ENCODE measurements around the gene SOHLH1. TPM values are rescaled to one million over a fixed set of nuclear protein-coding genes. Genes with fewer than 3 reads are reported as not detected.

The SOHLH1 gene
- total RNA-seq, 1 donor from 2014 or later: not detected

- Mint-ChIP-seq H3K9me3 (no peaks in the 10 kb centered on the region), H3K4me3 (no peak overlapping the region), H3K27ac (no peak overlapping the region), H3K4me1 (no peaks in the 10 kb centered on the region), H3K36me3 (no peaks in the 10 kb centered on the region), H3K27me3 (ENCODE audit: low read depth) (peaks cover 26% of the 10 kb centered on the region)
- TF ChIP-seq, protein P1, sequence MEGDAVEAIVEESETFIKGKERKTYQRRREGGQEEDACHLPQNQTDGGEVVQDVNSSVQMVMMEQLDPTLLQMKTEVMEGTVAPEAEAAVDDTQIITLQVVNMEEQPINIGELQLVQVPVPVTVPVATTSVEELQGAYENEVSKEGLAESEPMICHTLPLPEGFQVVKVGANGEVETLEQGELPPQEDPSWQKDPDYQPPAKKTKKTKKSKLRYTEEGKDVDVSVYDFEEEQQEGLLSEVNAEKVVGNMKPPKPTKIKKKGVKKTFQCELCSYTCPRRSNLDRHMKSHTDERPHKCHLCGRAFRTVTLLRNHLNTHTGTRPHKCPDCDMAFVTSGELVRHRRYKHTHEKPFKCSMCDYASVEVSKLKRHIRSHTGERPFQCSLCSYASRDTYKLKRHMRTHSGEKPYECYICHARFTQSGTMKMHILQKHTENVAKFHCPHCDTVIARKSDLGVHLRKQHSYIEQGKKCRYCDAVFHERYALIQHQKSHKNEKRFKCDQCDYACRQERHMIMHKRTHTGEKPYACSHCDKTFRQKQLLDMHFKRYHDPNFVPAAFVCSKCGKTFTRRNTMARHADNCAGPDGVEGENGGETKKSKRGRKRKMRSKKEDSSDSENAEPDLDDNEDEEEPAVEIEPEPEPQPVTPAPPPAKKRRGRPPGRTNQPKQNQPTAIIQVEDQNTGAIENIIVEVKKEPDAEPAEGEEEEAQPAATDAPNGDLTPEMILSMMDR (IDR thresholded peaks at IDR 0.05; ENCODE audit: unreplicated experiment): no peak
- no peak for DNase-seq (ENCODE audit: low spot score in 2 of 2, unreplicated experiment in 2 of 2)
These were observed 8.3 kb downstream of the SOHLH1 start for GRCh38 chr9:135690836-135691570.

DNA sequence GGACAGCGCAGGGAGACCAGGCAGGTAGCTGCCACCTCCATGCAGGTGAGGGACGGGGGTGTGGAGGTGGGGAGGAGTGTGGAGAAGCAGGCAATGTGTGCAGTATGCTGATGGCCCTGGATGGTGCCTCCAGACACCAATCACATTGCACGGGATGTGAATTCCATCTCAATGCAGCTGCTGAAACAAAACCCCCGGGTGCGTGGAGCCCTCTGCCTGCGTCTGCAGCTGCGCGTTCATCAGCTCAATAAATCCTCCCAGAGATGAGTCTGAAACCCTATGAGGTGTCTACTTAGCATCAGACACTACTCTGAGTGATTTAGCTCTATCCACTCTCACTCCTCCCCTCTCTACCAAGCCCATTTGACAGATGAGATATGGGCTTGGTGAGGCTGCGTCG lies 10.3 kb downstream of the SOHLH1 start:
- no peak overlapping the region for H3K4me3 Mint-ChIP-seq
- no peak overlapping the region for H3K27ac Mint-ChIP-seq
- no peaks in the 10 kb centered on the region for H3K9me3 Mint-ChIP-seq
- no peaks in the 10 kb centered on the region for H3K4me1 Mint-ChIP-seq
- TF ChIP-seq, protein P1 (IDR thresholded peaks at IDR 0.05; ENCODE audit: unreplicated experiment): no peak
- H3K27me3 Mint-ChIP-seq (ENCODE audit: low read depth): peaks cover 27% of the 10 kb centered on the region
- no peak for DNase-seq (ENCODE audit: low spot score in 2 of 2, unreplicated experiment in 2 of 2)
- no peaks in the 10 kb centered on the region for H3K36me3 Mint-ChIP-seq

- Mint-ChIP-seq H3K9me3 (no peaks in the 10 kb centered on the region), H3K27ac (no peak overlapping the region)
These were observed 12.1 kb downstream of the SOHLH1 start for GRCh38 chr9:135687216-135687615.

GRCh38 chr9:135684691-135685090 lies 14.6 kb downstream of the SOHLH1 start:
- H3K36me3 Mint-ChIP-seq: no peaks in the 10 kb centered on the region
- DNase-seq (ENCODE audit: low spot score in 2 of 2, unreplicated experiment in 2 of 2): no peak
- peaks cover 27% of the 10 kb centered on the region for H3K27me3 Mint-ChIP-seq (ENCODE audit: low read depth)
- H3K4me3 Mint-ChIP-seq: no peak overlapping the region
- H3K27ac Mint-ChIP-seq: no peak overlapping the region
- no peaks in the 10 kb centered on the region for H3K9me3 Mint-ChIP-seq
- TF ChIP-seq, protein P1 (IDR thresholded peaks at IDR 0.05; ENCODE audit: unreplicated experiment): no peak
- H3K4me1 Mint-ChIP-seq: no peaks in the 10 kb centered on the region

More at GRCh38 chr9:135687216-135687615, 12.1 kb downstream of the SOHLH1 start:
- no peaks in the 10 kb centered on the region for H3K4me1 Mint-ChIP-seq
- TF ChIP-seq, protein P1 (IDR thresholded peaks at IDR 0.05; ENCODE audit: unreplicated experiment): no peak
- peaks cover 29% of the 10 kb centered on the region for H3K27me3 Mint-ChIP-seq (ENCODE audit: low read depth)
- H3K36me3 Mint-ChIP-seq: no peaks in the 10 kb centered on the region
- no peak for DNase-seq (ENCODE audit: low spot score in 2 of 2, unreplicated experiment in 2 of 2)
- no peak overlapping the region for H3K4me3 Mint-ChIP-seq

- peaks cover 25% of the 10 kb centered on the region for H3K27me3 Mint-ChIP-seq (ENCODE audit: low read depth)
- no peaks in the 10 kb centered on the region for H3K4me1 Mint-ChIP-seq
- H3K4me3 Mint-ChIP-seq: no peak overlapping the region
- no peak for DNase-seq (ENCODE audit: low spot score in 2 of 2, unreplicated experiment in 2 of 2)
- H3K36me3 Mint-ChIP-seq: no peaks in the 10 kb centered on the region
- no peaks in the 10 kb centered on the region for H3K9me3 Mint-ChIP-seq
- TF ChIP-seq, protein P1 (IDR thresholded peaks at IDR 0.05; ENCODE audit: unreplicated experiment): no peak
- no peak overlapping the region for H3K27ac Mint-ChIP-seq
These were observed 15.8 kb downstream of the SOHLH1 start for GRCh38 chr9:135683401-135684034.
